ENCODE results near the gene TMEM109.

The TMEM109 gene

DNA sequence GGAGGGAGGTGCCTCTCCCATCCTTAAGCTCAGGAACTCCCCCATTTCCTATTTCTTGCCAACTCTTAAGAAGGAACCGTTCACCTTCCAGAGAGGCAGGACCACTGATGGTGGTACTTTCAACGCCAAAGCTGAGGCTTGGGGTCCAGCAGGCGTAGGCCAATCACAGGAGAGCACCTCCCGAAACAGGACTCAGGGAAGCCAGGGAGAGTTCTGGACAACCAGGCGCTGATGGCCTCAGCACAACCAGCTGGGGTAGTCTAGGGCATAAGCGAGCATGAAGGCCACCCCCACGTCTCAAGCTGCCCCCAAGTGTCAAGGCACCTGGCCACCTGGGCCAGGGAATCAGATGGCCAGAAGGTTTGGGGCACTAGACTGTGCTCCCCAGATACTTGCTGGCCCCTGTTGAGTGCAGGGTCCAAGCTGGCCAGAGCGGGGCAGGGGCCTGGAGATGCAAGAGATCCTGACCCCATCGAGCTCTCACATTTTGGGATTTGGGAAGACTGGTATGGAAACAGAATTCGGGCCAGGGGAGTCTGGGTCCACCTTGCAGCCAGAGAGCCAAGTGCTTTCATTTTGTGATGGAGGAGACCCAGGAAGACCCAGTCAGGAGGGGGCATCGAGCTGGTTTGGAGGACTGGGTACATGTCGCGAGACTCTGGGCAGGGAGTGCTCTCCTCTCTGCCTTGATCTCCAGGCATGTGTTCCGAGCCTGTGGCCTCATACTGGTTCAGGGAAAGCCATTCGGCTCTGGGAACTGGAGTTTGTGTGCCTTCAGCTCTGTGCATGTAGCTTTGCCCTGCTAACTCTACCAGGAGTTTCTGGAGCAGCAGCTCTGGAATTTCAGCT lies 58.4 kb downstream of the TMEM109 start:
- no peak for DNase-seq
